ENCODE results near the gene PIK3R2. TPM values are rescaled to one million over a fixed set of nuclear protein-coding genes. Genes with fewer than 3 reads are reported as not detected.

Gene PIK3R2
- total RNA-seq, 1 experiment from 2014 or later, result 42.8 TPM

- Histone ChIP-seq H3K79me1 (ENCODE audit: insufficient read depth, low read depth, low read length, poor library complexity, severe bottlenecking) (no peaks in the 10 kb centered on the region), H3K9ac (ENCODE audit: extremely low read depth, insufficient read length, low read length) (no peak overlapping the region), H2BK15ac (ENCODE audit: low read depth, low read length) (no peak overlapping the region), H2AK5ac (ENCODE audit: insufficient read length, low read length) (no peak overlapping the region), H3K9me3 (ENCODE audit: control insufficient read depth, low read depth, low read length) (no peaks in the 10 kb centered on the region), H4K8ac (replicated peaks; ENCODE audit: insufficient read length, low read depth, low read length) (no peak overlapping the region), H3K56ac (ENCODE audit: insufficient read length, low read depth, low read length) (no peak overlapping the region), H3K4me2 (ENCODE audit: insufficient read depth, insufficient read length, low read length) (no peak overlapping the region), H2BK20ac (ENCODE audit: low read depth, low read length, poor library complexity, severe bottlenecking) (no peak overlapping the region), H3K23ac (ENCODE audit: insufficient read length, low read depth, low read length) (no peak overlapping the region), H2BK12ac (ENCODE audit: insufficient read length, low read depth, low read length) (no peak overlapping the region), H2BK5ac (ENCODE audit: insufficient read length, low read length) (no peak overlapping the region), H3K14ac (ENCODE audit: insufficient read depth, low read length) (no peak overlapping the region), H3K27me3 (ENCODE audit: insufficient read depth, low read length) (no peaks in the 10 kb centered on the region; the same call in 1 of the 2 replicates), H3K18ac (ENCODE audit: insufficient read length, low read depth, low read length) (no peak overlapping the region), H4K20me1 (ENCODE audit: control insufficient read depth, insufficient read depth, insufficient read length) (no peaks in the 10 kb centered on the region), H2BK120ac (ENCODE audit: low read depth, low read length, poor library complexity, severe bottlenecking) (no peak overlapping the region), H3K23me2 (ENCODE audit: insufficient read length, low read depth, low read length, poor library complexity, severe bottlenecking) (peaks cover 15% of the 10 kb centered on the region), H3K4me1 (ENCODE audit: insufficient read depth, low read length) (no peaks in the 10 kb centered on the region), H3K27ac (ENCODE audit: insufficient read length, low read depth, low read length) (no peak overlapping the region), H3K79me2 (ENCODE audit: insufficient read depth, low read length) (no peaks in the 10 kb centered on the region), H3T11ph (ENCODE audit: low read length) (no peak overlapping the region), H4K5ac (ENCODE audit: insufficient read length, low read depth, low read length) (no peak overlapping the region), H4K91ac (ENCODE audit: insufficient read length, low read depth, low read length) (no peak overlapping the region), H3K4ac (ENCODE audit: low read depth, low read length) (no peak overlapping the region), H2AFZ (ENCODE audit: low read length) (no peak overlapping the region)
- no CpG with 5 or more reads among the region's 5 CpGs for WGBS (ENCODE audit: extremely low coverage, insufficient read length, low lambda C conversion rate)
- Mint-ChIP-seq H3K4me3 (no peak overlapping the region), H3K27ac (no peak overlapping the region), H3K4me1 (peaks cover 17 to 29% of the 10 kb centered on the region in 2 experiments), H3K9me3 (no peaks in the 10 kb centered on the region; a peak in 1 of 5 replicates), H3K27me3 (ENCODE audit: low read depth) (peaks cover 14% of the 10 kb centered on the region), H3K36me3 (ENCODE audit: insufficient read depth in 1 of 3, low read depth in 3 of 3) (no peaks in the 10 kb centered on the region; a peak in 1 of 7 replicates)
- no peak for DNase-seq
- no peak for TF ChIP-seq CTCF (conservative IDR thresholded peaks at IDR 0.05)
Measured at GRCh38 chr19:18113827-18114226, 39.1 kb upstream of the PIK3R2 start.

Measured in H9 (cell line).